PFSK-1 (cell line): ENCODE measurements around the gene GALNT15.

Experiments used
- POLR2AphosphoS5 ChIP-seq: IDR thresholded peaks from 2 replicates; pipeline ENCODE4 v1.6.1; 2012; ENCODE audit warnings: low read depth, mild to moderate bottlenecking, control low read depth, low read length, moderate library complexity
- REST ChIP-seq, 2 experiments: IDR thresholded peaks; 2 replicates each; pipeline versions ENCODE4 v1.6.1 to v1.8.0; 2011 to 2012; ENCODE audit warnings: low read depth in 2 of 2, low read length in 2 of 2, control low read depth in 1 of 2, inconsistent platforms in 1 of 2, mild to moderate bottlenecking in 1 of 2, moderate library complexity in 1 of 2; ENCODE audit not compliant: insufficient read depth in 1 of 2
- TAF1 ChIP-seq: IDR thresholded peaks from 2 replicates; pipeline ENCODE4 v1.6.1; 2012; ENCODE audit warnings: low read length, control low read depth, borderline replicate concordance; ENCODE audit not compliant: insufficient read depth

- TF ChIP-seq REST (IDR thresholded peaks at IDR 0.05; ENCODE audit: insufficient read depth in 1 of 2, low read depth in 2 of 2, low read length in 2 of 2) (no peak), POLR2AphosphoS5 (no peak), TAF1 (no peak)
Measured at GRCh38 chr3:16264174-16264707, 89.8 kb downstream of the GALNT15 start.
